Activated CD4-positive, alpha-beta T cell treated with anti-CD3 and anti-CD28 coated beads, Interleukin-2, Interleukin-6, amounts not matched to agents 100 ng/mL and 50 ng/mL, durations not matched to agents 16 hours and 8 hours (primary cell): ENCODE data around the gene CERS6.

ENCODE experiments used
- DNase-seq: peaks from one replicate; pipeline ENCODE4 v3.0.0-alpha.2; 2020

CERS6 gene

GRCh38 chr2:168503901-168504300 is 47.8 kb downstream of the CERS6 start:
- DNase-seq: no peak

GRCh38 chr2:168504323-168504722 is 48.3 kb downstream of the CERS6 start:
- no peak for DNase-seq

- DNase-seq: no peak
Observed at GRCh38 chr2:168510125-168510756, 54.2 kb downstream of the CERS6 start.

- DNase-seq: no peak
Observed at GRCh38 chr2:168514692-168515091, 58.6 kb downstream of the CERS6 start.

GRCh38 chr2:168515502-168515901 is 59.4 kb downstream of the CERS6 start:
- no peak for DNase-seq

GRCh38 chr2:168517816-168518215 is 61.7 kb downstream of the CERS6 start:
- no peak for DNase-seq

- no peak for DNase-seq
Observed at GRCh38 chr2:168518555-168519066, 62.5 kb downstream of the CERS6 start.

- no peak for DNase-seq
Observed at GRCh38 chr2:168519534-168520308, 63.6 kb downstream of the CERS6 start.

- no peak for DNase-seq
Observed at GRCh38 chr2:168521053-168521741, 65.1 kb downstream of the CERS6 start.

- no peak for DNase-seq
Observed at GRCh38 chr2:168522446-168522845, 66.4 kb downstream of the CERS6 start.

GRCh38 chr2:168524005-168524404 is 67.9 kb downstream of the CERS6 start:
- DNase-seq: no peak

GRCh38 chr2:168525020-168525419 is 68.9 kb downstream of the CERS6 start:
- no peak for DNase-seq

GRCh38 chr2:168525716-168526446 is 69.8 kb downstream of the CERS6 start:
- no peak for DNase-seq

- no peak for DNase-seq
Observed at GRCh38 chr2:168526641-168527040, 70.6 kb downstream of the CERS6 start.

GRCh38 chr2:168528016-168528415 is 71.9 kb downstream of the CERS6 start:
- DNase-seq: no peak

- DNase-seq: no peak
Observed at GRCh38 chr2:168528469-168528868, 72.4 kb downstream of the CERS6 start.

- no peak for DNase-seq
Observed at GRCh38 chr2:168529054-168529833, 73.2 kb downstream of the CERS6 start.

- no peak for DNase-seq
Observed at GRCh38 chr2:168529900-168530561, 74.0 kb downstream of the CERS6 start.

GRCh38 chr2:168530982-168531622 is 75.0 kb downstream of the CERS6 start:
- no peak for DNase-seq

- no peak for DNase-seq
Observed at GRCh38 chr2:168534926-168535325, 78.9 kb downstream of the CERS6 start.

- peak; percentile 58 for DNase-seq
Observed at GRCh38 chr2:168536925-168537466, 80.9 kb downstream of the CERS6 start.
